Neural progenitor cell (in vitro differentiated cells): ENCODE measurements around the gene ADAMTS20. TPM values are rescaled to one million over a fixed set of nuclear protein-coding genes. Genes with fewer than 3 reads are reported as not detected.

ENCODE experiments used
- DNase-seq: peaks from one replicate; pipeline ENCODE4 v3.0.0-alpha.2; 2016; ENCODE audit warnings: low spot score
- H2AFZ ChIP-seq: fragments of 200-600 bp; sonication (generic); replicated peaks from 2 replicates; pipeline ENCODE4 v1.6.1; 2016; ENCODE audit warnings: antibody characterized with exemption
- H3F3A ChIP-seq: fragments of 200-600 bp; sonication (generic); 2 replicates; pipeline ENCODE4 v1.6.1; 2016; ENCODE audit warnings: antibody characterized with exemption, low read depth
- H3K27ac ChIP-seq: fragments of 200-600 bp; sonication (generic); 2 replicates; pipeline ENCODE4 v1.5.1; 2016; ENCODE audit warnings: mild to moderate bottlenecking
- H3K27me3 ChIP-seq: fragments of 200-600 bp; sonication (generic); 2 replicates; pipeline ENCODE4 v1.6.1; 2016; ENCODE audit warnings: mild to moderate bottlenecking, moderate library complexity
- H3K36me3 ChIP-seq: fragments of 200-600 bp; sonication (generic); 2 replicates; pipeline ENCODE4 v1.5.1; 2016
- H3K4me1 ChIP-seq: fragments of 200-600 bp; sonication (generic); 2 replicates; pipeline ENCODE4 v1.6.1; 2016; ENCODE audit warnings: mixed run types
- H3K4me2 ChIP-seq: fragments of 200-600 bp; sonication (generic); 2 replicates; pipeline ENCODE4 v1.6.1; 2016
- H3K4me3 ChIP-seq: fragments of 200-600 bp; sonication (generic); 2 replicates; pipeline ENCODE4 v1.5.1; 2016
- H3K79me2 ChIP-seq: fragments of 200-600 bp; sonication (generic); 2 replicates; pipeline ENCODE4 v1.6.1; 2016; ENCODE audit warnings: low read depth
- H3K9ac ChIP-seq: fragments of 200-600 bp; sonication (generic); 2 replicates; pipeline ENCODE4 v1.6.1; 2016
- H3K9me3 ChIP-seq: fragments of 200-600 bp; sonication (generic); 2 replicates; pipeline ENCODE4 v1.5.1; 2016; ENCODE audit warnings: low read depth
- H4K20me1 ChIP-seq: fragments of 200-600 bp; sonication (generic); 2 replicates; pipeline ENCODE4 v1.6.1; 2016; ENCODE audit warnings: low read depth
- H3K27ac Mint-ChIP-seq: 3 replicates; pipeline ENCODE4 v1.8.0; 2021; ENCODE audit warnings: mixed read lengths
- H3K27me3 Mint-ChIP-seq: 2 replicates; pipeline ENCODE4 v1.8.0; 2022; ENCODE audit warnings: low read depth, mild to moderate bottlenecking, inconsistent platforms, moderate library complexity, mixed read lengths; ENCODE audit not compliant: insufficient read depth
- H3K36me3 Mint-ChIP-seq: 3 replicates; pipeline ENCODE4 v1.8.0; 2021; ENCODE audit warnings: mixed read lengths
- H3K4me1 Mint-ChIP-seq: 3 replicates; pipeline ENCODE4 v1.8.0; 2021; ENCODE audit warnings: mixed read lengths
- H3K4me3 Mint-ChIP-seq: 3 replicates; pipeline ENCODE4 v1.8.0; 2021; ENCODE audit warnings: mild to moderate bottlenecking, moderate library complexity, mixed read lengths
- H3K9me3 Mint-ChIP-seq: 3 replicates; pipeline ENCODE4 v1.8.0; 2020; ENCODE audit warnings: mixed read lengths
- CTCF ChIP-seq: fragments of 200-600 bp; sonication (generic); IDR thresholded peaks from 2 replicates; pipeline ENCODE4 v1.5.1; 2017; ENCODE audit warnings: antibody characterized with exemption, mild to moderate bottlenecking
- EZH2 ChIP-seq: fragments of 200-600 bp; sonication (generic); IDR thresholded peaks from 2 replicates; pipeline ENCODE4 v1.6.1; 2017; ENCODE audit warnings: antibody characterized with exemption, mild to moderate bottlenecking, moderate library complexity
- EZH2phosphoT487 ChIP-seq: fragments of 200-600 bp; sonication (generic); IDR thresholded peaks from 2 replicates; pipeline ENCODE4 v1.6.1; 2017; ENCODE audit warnings: antibody characterized with exemption
- total RNA-seq: library from RNA; depleted of rRNA; stranded (reverse); fragments of >200 nt; gene quantifications from 2 replicates; pipeline ENCODE4 v1.2.3, GENCODE V29; 2015; ENCODE audit warnings: low replicate concordance

The ADAMTS20 gene
- total RNA-seq, 1 donor from 2014 or later, result 10.9 TPM

- H3F3A ChIP-seq, result no peaks in the 10 kb centered on the region
- H3K9me3 ChIP-seq, result no peaks in the 10 kb centered on the region
- H3K4me3 ChIP-seq, result no peak overlapping the region
- Mint-ChIP-seq H3K9me3 (no peaks in the 10 kb centered on the region), H3K4me1 (no peaks in the 10 kb centered on the region), H3K36me3 (no peaks in the 10 kb centered on the region), H3K4me3 (no peak overlapping the region), H3K27me3 (peaks cover 3% of the 10 kb centered on the region), H3K27ac (no peak overlapping the region)
- no peaks in the 10 kb centered on the region for H3K79me2 ChIP-seq
- no peaks in the 10 kb centered on the region for H3K27me3 ChIP-seq
- no peak overlapping the region for H2AFZ ChIP-seq
- H3K4me1 ChIP-seq, result peaks cover 4% of the 10 kb centered on the region
- no peak for DNase-seq
- no peaks in the 10 kb centered on the region for H4K20me1 ChIP-seq
- no peak overlapping the region for H3K27ac ChIP-seq
- no peak overlapping the region for H3K4me2 ChIP-seq
- H3K9ac ChIP-seq, result no peak overlapping the region
- no peak for TF ChIP-seq CTCF
- no peak for TF ChIP-seq EZH2
- no peak for TF ChIP-seq EZH2phosphoT487
- H3K36me3 ChIP-seq, result no peaks in the 10 kb centered on the region
These were observed 243.2 kb downstream of the ADAMTS20 start for GRCh38 chr12:43308776-43309175.

GRCh38 chr12:43307126-43307525 is 244.9 kb downstream of the ADAMTS20 start:
- no peak overlapping the region for H3K27ac Mint-ChIP-seq
- Histone ChIP-seq H3K79me2 (no peaks in the 10 kb centered on the region), H3K27ac (no peak overlapping the region), H3K27me3 (no peaks in the 10 kb centered on the region), H3K4me3 (no peak overlapping the region), H4K20me1 (no peaks in the 10 kb centered on the region), H3K9ac (no peak overlapping the region), H3K4me2 (no peak overlapping the region), H3K36me3 (no peaks in the 10 kb centered on the region), H3F3A (no peaks in the 10 kb centered on the region), H3K9me3 (no peaks in the 10 kb centered on the region), H2AFZ (no peak overlapping the region), H3K4me1 (no peaks in the 10 kb centered on the region)
- H3K4me1 Mint-ChIP-seq, result no peaks in the 10 kb centered on the region
- H3K9me3 Mint-ChIP-seq, result no peaks in the 10 kb centered on the region
- TF ChIP-seq CTCF, result no peak
- TF ChIP-seq EZH2, result no peak
- no peak for TF ChIP-seq EZH2phosphoT487
- H3K27me3 Mint-ChIP-seq, result peaks cover 3% of the 10 kb centered on the region
- H3K36me3 Mint-ChIP-seq, result no peaks in the 10 kb centered on the region
- H3K4me3 Mint-ChIP-seq, result no peak overlapping the region
- no peak for DNase-seq

- no peaks in the 10 kb centered on the region for H3K4me1 Mint-ChIP-seq
- Histone ChIP-seq H4K20me1 (no peaks in the 10 kb centered on the region), H3K79me2 (no peaks in the 10 kb centered on the region), H3K27ac (no peak overlapping the region), H3K9ac (no peak overlapping the region), H3K4me2 (no peak overlapping the region), H3K4me1 (no peaks in the 10 kb centered on the region), H2AFZ (no peak overlapping the region), H3K9me3 (no peaks in the 10 kb centered on the region), H3F3A (no peaks in the 10 kb centered on the region), H3K36me3 (no peaks in the 10 kb centered on the region), H3K4me3 (no peak overlapping the region), H3K27me3 (no peaks in the 10 kb centered on the region)
- H3K27me3 Mint-ChIP-seq, result peaks cover 3% of the 10 kb centered on the region
- H3K4me3 Mint-ChIP-seq, result no peak overlapping the region
- no peak overlapping the region for H3K27ac Mint-ChIP-seq
- no peak for DNase-seq
- TF ChIP-seq EZH2phosphoT487, result no peak
- no peak for TF ChIP-seq EZH2
- no peak for TF ChIP-seq CTCF
- H3K36me3 Mint-ChIP-seq, result no peaks in the 10 kb centered on the region
- no peaks in the 10 kb centered on the region for H3K9me3 Mint-ChIP-seq
These were observed 245.9 kb downstream of the ADAMTS20 start for GRCh38 chr12:43306066-43306465.
